IMR-90 (cell line): Measurements from ENCODE around the gene NOX4. TPM values are rescaled to one million over a fixed set of nuclear protein-coding genes. Genes with fewer than 3 reads are reported as not detected.
A peak's percentile ranks its signal among the peaks of the same experiment; 100 is the strongest.

Source experiments
- ATAC-seq: fragments of 200-7000 bp; cut with Tn5 transposase; 2 replicates; pipeline ENCODE4 v1.9.1; 2020; ENCODE audit warnings: low read depth, mild to moderate bottlenecking, moderate library complexity
- BruUV-seq: library from RNA; stranded (reverse); fragments of 400-500 nt; replicated peaks from 2 replicates; lab custom pipeline; 2021; lab: Mats Ljungman, UMichigan
- CTCF ChIA-PET: fragments of 300-600 bp; formaldehyde crosslinking; extraction: SDS; loops from one replicate; lab custom pipeline; 2021; ENCODE audit warnings: antibody characterized with exemption; lab: Yijun Ruan, JAX
- POLR2A ChIA-PET: fragments of 300-600 bp; sonication (Branson Sonifier 250); formaldehyde crosslinking; loops from one replicate; lab custom pipeline; 2022; ENCODE audit warnings: antibody characterized with exemption; ENCODE audit not compliant: unreplicated experiment; lab: Charles Lee
- DNase-seq: peaks from one replicate; pipeline ENCODE4 v3.0.0; 2013
- H2AFZ ChIP-seq: replicated peaks from 2 replicates; pipeline ENCODE3; 2013; ENCODE audit warnings: low read length, mild to moderate bottlenecking; ENCODE audit not compliant: poor library complexity
- H2AK5ac ChIP-seq: 2 replicates; pipeline ENCODE4 v1.6.1; 2013; ENCODE audit warnings: low read depth, low read length, inconsistent platforms
- H2AK9ac ChIP-seq: replicated peaks from 2 replicates; pipeline ENCODE3; 2013; ENCODE audit warnings: mild to moderate bottlenecking, low read depth, low read length, moderate library complexity; ENCODE audit not compliant: poor library complexity
- H2BK120ac ChIP-seq: 2 replicates; pipeline ENCODE4 v1.6.1; 2013; ENCODE audit warnings: low read depth, low read length, inconsistent platforms
- H2BK15ac ChIP-seq: 3 replicates; pipeline ENCODE4 v1.6.1; 2013; ENCODE audit warnings: low read depth, low read length, inconsistent platforms
- H2BK20ac ChIP-seq: 2 replicates; pipeline ENCODE4 v1.6.1; 2013; ENCODE audit warnings: low read depth, mild to moderate bottlenecking, inconsistent platforms, low read length, moderate library complexity
- H2BK5ac ChIP-seq: 2 replicates; pipeline ENCODE4 v1.6.1; 2013; ENCODE audit warnings: mild to moderate bottlenecking, low read depth, low read length, inconsistent platforms; ENCODE audit not compliant: poor library complexity, severe bottlenecking
- H3K14ac ChIP-seq: replicated peaks from 2 replicates; pipeline ENCODE4 v1.6.1; 2013; ENCODE audit warnings: low read depth, low read length, inconsistent platforms
- H3K18ac ChIP-seq: 2 replicates; pipeline ENCODE4 v1.6.1; 2013; ENCODE audit warnings: low read depth, low read length, control low read depth
- H3K23ac ChIP-seq: 2 replicates; pipeline ENCODE4 v1.6.1; 2013; ENCODE audit warnings: low read depth, low read length, inconsistent platforms
- H3K27ac ChIP-seq: 2 replicates; pipeline ENCODE4 v1.5.1; 2013; ENCODE audit warnings: mild to moderate bottlenecking, control low read depth, low read length; ENCODE audit not compliant: insufficient read depth
- H3K27me3 ChIP-seq: 2 replicates; pipeline ENCODE4 v1.6.1; 2013; ENCODE audit warnings: low read length; ENCODE audit not compliant: control insufficient read depth, insufficient read depth
- H3K36me3 ChIP-seq: 2 replicates; pipeline ENCODE4 v1.6.1; 2013; ENCODE audit warnings: low read length, mixed read lengths; ENCODE audit not compliant: control insufficient read depth, insufficient read depth
- H3K4ac ChIP-seq: 2 replicates; pipeline ENCODE4 v1.6.1; 2013; ENCODE audit warnings: low read depth, low read length, inconsistent platforms
- H3K4me1 ChIP-seq: 2 replicates; pipeline ENCODE4 v1.6.1; 2013; ENCODE audit warnings: low read length, mixed read lengths; ENCODE audit not compliant: control insufficient read depth, insufficient read depth
- H3K4me2 ChIP-seq: 2 replicates; pipeline ENCODE4 v1.6.1; 2013; ENCODE audit warnings: low read depth, mild to moderate bottlenecking, control low read depth, low read length, moderate library complexity
- H3K4me3 ChIP-seq: 2 replicates; pipeline ENCODE4 v1.5.1; 2013; ENCODE audit warnings: low read depth, mild to moderate bottlenecking, control low read depth, low read length, moderate library complexity; ENCODE audit not compliant: insufficient read depth
- H3K56ac ChIP-seq: 2 replicates; pipeline ENCODE4 v1.6.1; 2013; ENCODE audit warnings: low read length, inconsistent platforms; ENCODE audit not compliant: insufficient read depth; ENCODE audit errors: extremely low read depth
- H3K79me1 ChIP-seq, 2 experiments: 2 replicates each; pipeline ENCODE4 v1.6.1; 2013; ENCODE audit warnings: low read length in 2 of 2, inconsistent platforms in 1 of 2, low read depth in 1 of 2
- H3K9ac ChIP-seq: 2 replicates; pipeline ENCODE4 v1.6.1; 2013; ENCODE audit warnings: low read depth, low read length, control low read depth
- H3K9me1 ChIP-seq: 2 replicates; pipeline ENCODE4 v1.6.1; 2013; ENCODE audit warnings: low read length, inconsistent platforms; ENCODE audit not compliant: insufficient read depth
- H3K9me3 ChIP-seq: 2 replicates; pipeline ENCODE4 v1.6.1; 2013; ENCODE audit warnings: low read length; ENCODE audit not compliant: control insufficient read depth, insufficient read depth
- H4K20me1 ChIP-seq: 2 replicates; pipeline ENCODE4 v1.6.1; 2013; ENCODE audit warnings: low read length, inconsistent platforms; ENCODE audit not compliant: insufficient read depth
- H4K5ac ChIP-seq: 2 replicates; pipeline ENCODE4 v1.6.1; 2013; ENCODE audit warnings: mild to moderate bottlenecking, low read depth, low read length, control low read depth
- H4K8ac ChIP-seq, 2 experiments: 2 replicates each; pipeline ENCODE4 v1.6.1; 2013; ENCODE audit warnings: low read depth in 2 of 2, low read length in 2 of 2, control low read depth in 1 of 2, inconsistent platforms in 1 of 2
- H4K91ac ChIP-seq: 2 replicates; pipeline ENCODE4 v1.6.1; 2013; ENCODE audit warnings: low read depth, low read length, inconsistent platforms; ENCODE audit not compliant: insufficient read depth
- BHLHE40 ChIP-seq: fragments of 150-350 bp; IDR thresholded peaks from 2 replicates; pipeline ENCODE4 v1.6.1; 2016; ENCODE audit warnings: mild to moderate bottlenecking, low read depth, low read length
- CEBPB ChIP-seq: IDR thresholded peaks from 2 replicates; pipeline ENCODE4 v1.6.1; 2012; ENCODE audit warnings: low read depth, low read length, improper control_type of control experiment
- CHD1 ChIP-seq: IDR thresholded peaks from 2 replicates; pipeline ENCODE4 v1.6.1; 2012; ENCODE audit warnings: low read depth, low read length, improper control_type of control experiment
- FOS ChIP-seq: fragments of 150-350 bp; IDR thresholded peaks from 2 replicates; pipeline ENCODE4 v1.6.1; 2016; ENCODE audit warnings: low read depth, low read length
- MAFK ChIP-seq: IDR thresholded peaks from 2 replicates; pipeline ENCODE4 v1.6.1; 2012; ENCODE audit warnings: low read depth, low read length, improper control_type of control experiment
- MAZ ChIP-seq: IDR thresholded peaks from 2 replicates; pipeline ENCODE4 v1.6.1; 2012; ENCODE audit warnings: low read depth, mild to moderate bottlenecking, low read length, improper control_type of control experiment, moderate library complexity, borderline replicate concordance
- MXI1 ChIP-seq: IDR thresholded peaks from 2 replicates; pipeline ENCODE4 v1.6.1; 2012; ENCODE audit warnings: low read depth, mild to moderate bottlenecking, low read length, moderate library complexity, borderline replicate concordance
- POLR2A ChIP-seq: IDR thresholded peaks from 2 replicates; pipeline ENCODE4 v1.6.1; 2012; ENCODE audit warnings: mild to moderate bottlenecking, low read depth, low read length
- RCOR1 ChIP-seq: IDR thresholded peaks from 2 replicates; pipeline ENCODE4 v1.6.1; 2012; ENCODE audit warnings: mild to moderate bottlenecking, low read length, improper control_type of control experiment; ENCODE audit not compliant: insufficient replicate concordance
- WGBS, 2 experiments: methylation state at CpG; one replicate each; pipeline versions ENCODE4 v1.1.5 to v1.1.7; 2013; ENCODE audit warnings: missing lambda C conversion rate in 2 of 2; ENCODE audit not compliant: insufficient read length in 1 of 2; ENCODE audit errors: extremely low coverage in 2 of 2; 5-methylcytosine and 5-hydroxymethylcytosine counted together
- dilution Hi-C: fragments of 300-500 bp; cut with HindIII; formaldehyde crosslinking; loops from one replicate; pipeline ENCODE4 v1.14.3; 2018; ENCODE audit warnings: low sequenced_read_pairs; ENCODE audit not compliant: unreplicated experiment
- in situ Hi-C: fragments of 300-500 bp; cut with MboI; formaldehyde crosslinking; loops from 3 replicates; pipeline ENCODE4 v1.14.3; 2019; ENCODE audit warnings: low sequenced_read_pairs, inconsistent platforms, mixed read lengths
- intact Hi-C: fragments of 100-400 bp; cut with micrococcal nuclease; formaldehyde crosslinking; loops from 2 replicates; pipeline ENCODE4 v1.10.0; 2022
- polyA plus RNA-seq, 3 experiments: library from polyadenylated mRNA; depleted of rRNA; stranded (reverse); fragments of >200 nt; gene quantifications; 2 replicates each; pipeline ENCODE4 v1.2.3, GENCODE V29; 2012; ENCODE audit warnings: low replicate concordance in 1 of 3
- total RNA-seq: library from RNA; depleted of rRNA; stranded (reverse); fragments of >200 nt; gene quantifications from 2 replicates; pipeline ENCODE4 v1.2.3, GENCODE V29; 2012

The NOX4 gene
- total and polyA plus RNA-seq, 2 of the 4 experiments (the other 2 are of a cell fraction), result 4.7 to 11.7 TPM

DNA sequence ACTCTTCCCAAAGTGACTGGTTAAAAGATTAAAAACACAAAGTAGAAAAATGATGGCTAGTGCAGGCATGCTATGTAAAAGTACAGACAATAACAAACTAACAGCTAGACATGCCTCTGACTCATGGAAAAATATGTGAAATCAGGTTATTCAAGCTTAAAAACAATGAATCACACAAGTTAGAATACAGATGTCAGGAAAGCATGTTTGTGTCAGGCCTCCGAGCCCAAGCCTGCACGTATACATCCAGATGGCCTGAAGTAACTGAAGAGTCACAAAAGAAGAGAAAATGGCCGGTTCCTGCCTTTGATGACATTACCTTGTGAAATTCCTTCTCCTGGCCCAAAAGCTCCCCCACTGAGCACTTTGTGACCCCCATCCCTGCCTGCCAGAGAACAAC, 110.1 kb downstream of the NOX4 start:
- no peaks in the 10 kb centered on the region for H3K36me3 ChIP-seq
- peak overlapping the region; percentile 96 for H2BK120ac ChIP-seq
- no peak overlapping the region for H2AFZ ChIP-seq
- H4K5ac ChIP-seq, result peak overlapping the region; percentile 71
- peak overlapping the region; percentile 89 for H4K91ac ChIP-seq
- CTCF ChIA-PET, result no interaction called here
- 0% methylated on average over 1 of the region's 3 CpGs; no CpG with 5 or more reads in 1 of the 2 experiments for WGBS, 2 experiments
- H3K9me3 ChIP-seq, result peaks cover 5% of the 10 kb centered on the region
- TF ChIP-seq MAZ (no peak), MAFK (0 out of 2 replicates have a peak, but pooled peaks have one; percentile 32), CHD1 (no peak), RCOR1 (peak; percentile 73), BHLHE40 (peak; percentile 47; the same call in 1 of the 2 replicates), POLR2A (no peak), MXI1 (peak; percentile 54; the same call in 1 of the 2 replicates), FOS (peak; percentile 94), CEBPB (peak; percentile 36; the same call in 1 of the 2 replicates)
- dilution Hi-C loops (no loop called here), in situ Hi-C loops (no loop called here), intact Hi-C loops (no loop called here)
- ATAC-seq, result peak; percentile 92
- H3K56ac ChIP-seq, result peak overlapping the region; percentile 62; the same call in 1 of the 2 replicates
- H3K27me3 ChIP-seq, result no peaks in the 10 kb centered on the region
- H3K14ac ChIP-seq, result peak overlapping the region; percentile 73
- H3K9me1 ChIP-seq, result no peaks in the 10 kb centered on the region
- H2BK5ac ChIP-seq, result peak overlapping the region; percentile 98
- no peaks in the 10 kb centered on the region for H4K20me1 ChIP-seq
- POLR2A ChIA-PET, result interaction anchor here (0.6 kb wide), 1 partner anchor 1140 kb away, joined by 3 read pairs; no protein-coding TSS in a partner anchor
- BruUV-seq, result no TSS peak
- DNase-seq, result peak; percentile 98
- H3K4me1 ChIP-seq, result peaks cover 5% of the 10 kb centered on the region
- peak overlapping the region; percentile 87; the same call in 1 of the 2 replicates for H3K18ac ChIP-seq
- peak overlapping the region; percentile 92 for H2BK20ac ChIP-seq
- H3K27ac ChIP-seq, result peak overlapping the region; percentile 77; the same call in 1 of the 2 replicates
- H4K8ac ChIP-seq, result peak overlapping the region; percentile 47 to 88
- peak overlapping the region; percentile 64; the same call in 1 of the 2 replicates for H3K23ac ChIP-seq
- no peak overlapping the region for H3K4me3 ChIP-seq
- H2BK15ac ChIP-seq, result 0 out of 3 replicates have a peak overlapping the region, but pooled peaks have one; percentile 94
- H3K79me1 ChIP-seq, result no peaks in the 10 kb centered on the region
- H2AK9ac ChIP-seq, result peak overlapping the region; percentile 79
- peak overlapping the region; percentile 23; the same call in 1 of the 2 replicates for H3K4me2 ChIP-seq
- no peak overlapping the region for H3K9ac ChIP-seq
- peak overlapping the region; percentile 92 for H3K4ac ChIP-seq
- 0 out of 2 replicates have a peak overlapping the region, but pooled peaks have one; percentile 54 for H2AK5ac ChIP-seq
